ENCODE measurements around the gene GCN1.

- TF ChIP-seq PBX3 (IDR thresholded peaks at IDR 0.05): no peak
- no peak for TF ChIP-seq POLR2AphosphoS2 (conservative IDR thresholded peaks at IDR 0.05; ENCODE audit: low read length)
- no peak for TF ChIP-seq POLR2A (IDR thresholded peaks at IDR 0.05; ENCODE audit: low read length)
- no peak for TF ChIP-seq FOSL2 (IDR thresholded peaks at IDR 0.05)
- TF ChIP-seq FOSL2 (CRISPR knock-in tag; IDR thresholded peaks at IDR 0.05): no peak
- TF ChIP-seq CTCF (IDR thresholded peaks at IDR 0.05): no peak
Measured at GRCh38 chr12:120125029-120125428, 69.5 kb downstream of the GCN1 start.
